Measurements from ENCODE around the gene FAAP20.

FAAP20 gene

DNA sequence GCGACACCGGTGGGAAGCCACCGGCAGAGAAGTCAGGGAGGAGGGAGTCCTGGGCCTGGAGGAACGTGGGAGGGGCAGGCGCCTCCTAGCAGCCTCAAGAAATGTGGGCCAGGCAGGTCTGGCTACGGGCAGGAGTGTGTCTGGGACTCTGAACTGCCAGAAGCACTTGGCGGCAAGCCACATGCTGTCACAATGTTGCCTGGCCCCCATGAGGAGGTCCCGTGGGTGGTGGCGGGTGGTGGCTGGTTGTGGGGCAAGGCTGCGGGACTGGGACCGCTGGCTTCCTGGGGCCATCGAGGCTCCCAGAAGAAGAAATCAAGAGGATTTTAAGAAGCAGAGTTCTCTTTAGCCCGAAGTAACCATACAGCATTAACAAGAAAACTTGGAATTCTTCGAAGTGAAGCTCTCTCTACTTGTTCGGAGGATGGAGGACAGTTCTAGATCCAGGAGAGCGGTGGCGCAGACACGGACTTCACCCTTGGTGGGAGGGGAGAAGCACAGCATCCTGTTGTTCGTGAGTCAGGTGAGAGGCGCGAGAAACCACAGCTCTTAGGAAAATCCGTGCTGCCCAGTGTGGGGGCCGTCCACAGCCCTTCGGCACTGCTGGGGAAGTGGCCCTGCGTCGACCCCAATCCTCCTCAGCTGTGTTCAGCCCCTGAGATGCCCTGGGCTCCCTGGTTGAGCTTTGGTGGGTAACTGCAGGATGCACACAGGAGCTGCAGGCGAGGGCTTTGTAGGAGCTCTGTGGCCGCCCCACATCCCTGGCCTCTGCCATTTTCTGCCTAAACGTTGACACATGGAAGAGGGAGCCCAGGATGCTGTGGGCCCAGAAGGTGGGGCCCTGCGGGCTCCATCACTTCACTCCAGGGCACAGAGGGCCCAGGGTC lies 45.9 kb upstream of the FAAP20 start:
- H2AFZ ChIP-seq (ENCODE audit: low read length) = no peak overlapping the region
- H3F3A ChIP-seq (ENCODE audit: low read depth) = no peaks in the 10 kb centered on the region
- no peak overlapping the region for H3K4me3 ChIP-seq (ENCODE audit: low read length, poor library complexity, severe bottlenecking)
- H3K4me2 ChIP-seq (ENCODE audit: low read depth, low read length, poor library complexity, severe bottlenecking) = no peak overlapping the region
- no peaks in the 10 kb centered on the region for H3K36me3 ChIP-seq (ENCODE audit: insufficient read depth, low read length)
- H3K9ac ChIP-seq (ENCODE audit: low read depth, low read length, poor library complexity, severe bottlenecking) = no peak overlapping the region
- no peaks in the 10 kb centered on the region for H3K9me2 ChIP-seq (replicated peaks; ENCODE audit: low read depth, low read length)
- H4K20me1 ChIP-seq (ENCODE audit: insufficient read depth, low read length, poor library complexity, severe bottlenecking) = peaks cover 26% of the 10 kb centered on the region
- no peaks in the 10 kb centered on the region for H3K27me3 ChIP-seq (ENCODE audit: insufficient read depth, low read length, poor library complexity, severe bottlenecking)
- H3K4me1 ChIP-seq (ENCODE audit: insufficient read depth, low read length, poor library complexity, severe bottlenecking) = peaks cover 5% of the 10 kb centered on the region
- no peak for TF ChIP-seq EZH2phosphoT487 (IDR thresholded peaks at IDR 0.05; ENCODE audit: borderline replicate concordance)
- TF ChIP-seq, protein P1, sequence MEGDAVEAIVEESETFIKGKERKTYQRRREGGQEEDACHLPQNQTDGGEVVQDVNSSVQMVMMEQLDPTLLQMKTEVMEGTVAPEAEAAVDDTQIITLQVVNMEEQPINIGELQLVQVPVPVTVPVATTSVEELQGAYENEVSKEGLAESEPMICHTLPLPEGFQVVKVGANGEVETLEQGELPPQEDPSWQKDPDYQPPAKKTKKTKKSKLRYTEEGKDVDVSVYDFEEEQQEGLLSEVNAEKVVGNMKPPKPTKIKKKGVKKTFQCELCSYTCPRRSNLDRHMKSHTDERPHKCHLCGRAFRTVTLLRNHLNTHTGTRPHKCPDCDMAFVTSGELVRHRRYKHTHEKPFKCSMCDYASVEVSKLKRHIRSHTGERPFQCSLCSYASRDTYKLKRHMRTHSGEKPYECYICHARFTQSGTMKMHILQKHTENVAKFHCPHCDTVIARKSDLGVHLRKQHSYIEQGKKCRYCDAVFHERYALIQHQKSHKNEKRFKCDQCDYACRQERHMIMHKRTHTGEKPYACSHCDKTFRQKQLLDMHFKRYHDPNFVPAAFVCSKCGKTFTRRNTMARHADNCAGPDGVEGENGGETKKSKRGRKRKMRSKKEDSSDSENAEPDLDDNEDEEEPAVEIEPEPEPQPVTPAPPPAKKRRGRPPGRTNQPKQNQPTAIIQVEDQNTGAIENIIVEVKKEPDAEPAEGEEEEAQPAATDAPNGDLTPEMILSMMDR (conservative IDR thresholded peaks at IDR 0.05; ENCODE audit: low read length) = no peak
- peaks cover 80% of the 10 kb centered on the region for H3K79me2 ChIP-seq (ENCODE audit: insufficient read depth, low read length)
- H3K9me3 ChIP-seq (ENCODE audit: insufficient read depth, low read depth, low read length) = no peaks in the 10 kb centered on the region

DNA sequence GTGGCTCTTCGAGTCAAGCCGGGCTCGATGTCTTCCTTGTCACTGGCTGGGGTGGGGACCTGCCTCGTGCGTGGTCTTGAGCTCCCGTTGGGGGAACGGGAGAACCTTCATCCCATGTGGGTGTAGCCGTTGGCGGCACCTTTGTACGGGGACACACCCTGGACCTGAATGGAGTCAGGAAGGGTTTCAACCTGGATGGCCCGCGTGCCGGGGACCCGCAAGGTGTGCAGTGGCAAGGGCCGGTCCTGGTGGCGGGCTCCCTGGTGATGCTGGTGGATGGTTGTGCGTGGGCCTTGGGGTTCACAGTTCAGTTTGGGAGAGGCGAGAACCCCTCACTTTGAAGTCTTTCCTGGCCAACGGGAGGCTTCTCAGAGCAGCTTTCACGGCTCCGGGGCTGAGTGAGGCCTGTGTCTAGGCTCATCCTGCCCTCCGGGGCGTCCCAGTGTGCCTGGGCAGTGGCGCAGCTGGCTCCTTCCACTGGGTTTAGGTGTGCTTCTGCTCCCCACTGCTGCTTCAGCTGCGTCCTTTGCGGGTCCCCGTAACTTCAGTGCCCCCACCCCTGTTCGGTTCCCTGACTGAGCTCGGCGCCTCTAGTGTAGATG lies 44.9 kb upstream of the FAAP20 start:
- H4K20me1 ChIP-seq (ENCODE audit: insufficient read depth, low read length, poor library complexity, severe bottlenecking) = peaks cover 33% of the 10 kb centered on the region
- H3K4me1 ChIP-seq (ENCODE audit: insufficient read depth, low read length, poor library complexity, severe bottlenecking) = peaks cover 14% of the 10 kb centered on the region
- no peak for TF ChIP-seq EZH2phosphoT487 (IDR thresholded peaks at IDR 0.05; ENCODE audit: borderline replicate concordance)
- TF ChIP-seq, protein P1 (conservative IDR thresholded peaks at IDR 0.05; ENCODE audit: low read length) = no peak
- H3K4me3 ChIP-seq (ENCODE audit: low read length, poor library complexity, severe bottlenecking) = no peak overlapping the region
- no peaks in the 10 kb centered on the region for H3K36me3 ChIP-seq (ENCODE audit: insufficient read depth, low read length)
- no peaks in the 10 kb centered on the region for H3K27me3 ChIP-seq (ENCODE audit: insufficient read depth, low read length, poor library complexity, severe bottlenecking)
- H3K79me2 ChIP-seq (ENCODE audit: insufficient read depth, low read length) = peaks cover 89% of the 10 kb centered on the region
- no peaks in the 10 kb centered on the region for H3K9me3 ChIP-seq (ENCODE audit: insufficient read depth, low read depth, low read length)
- no peak overlapping the region for H3K9ac ChIP-seq (ENCODE audit: low read depth, low read length, poor library complexity, severe bottlenecking)
- no peak overlapping the region for H2AFZ ChIP-seq (ENCODE audit: low read length)
- H3K9me2 ChIP-seq (replicated peaks; ENCODE audit: low read depth, low read length) = no peaks in the 10 kb centered on the region
- no peak overlapping the region for H3K4me2 ChIP-seq (ENCODE audit: low read depth, low read length, poor library complexity, severe bottlenecking)
- H3F3A ChIP-seq (ENCODE audit: low read depth) = no peaks in the 10 kb centered on the region

DNA sequence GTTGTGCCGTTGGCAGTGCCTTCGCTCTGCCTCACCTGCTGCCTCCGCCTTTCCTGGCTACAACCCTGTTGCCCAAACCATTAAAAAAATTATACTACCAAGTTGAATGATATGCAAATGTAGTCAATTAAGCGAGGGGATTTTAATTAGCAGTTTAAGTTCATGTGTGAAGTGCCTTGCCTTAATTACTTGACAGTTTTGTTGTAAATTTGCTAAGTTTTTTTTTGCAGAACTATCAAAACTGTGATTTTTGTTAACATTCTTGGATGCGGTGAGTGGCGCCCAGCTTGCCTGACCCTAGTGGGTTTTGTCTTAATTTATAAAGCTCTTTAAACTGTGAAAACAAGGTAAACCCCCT lies 44.4 kb upstream of the FAAP20 start:
- Histone ChIP-seq H2AFZ (ENCODE audit: low read length) (no peak overlapping the region), H3K9me2 (replicated peaks; ENCODE audit: low read depth, low read length) (no peaks in the 10 kb centered on the region), H3K4me3 (ENCODE audit: low read length, poor library complexity, severe bottlenecking) (no peak overlapping the region), H3K4me2 (ENCODE audit: low read depth, low read length, poor library complexity, severe bottlenecking) (no peak overlapping the region), H4K20me1 (ENCODE audit: insufficient read depth, low read length, poor library complexity, severe bottlenecking) (peaks cover 38% of the 10 kb centered on the region), H3F3A (ENCODE audit: low read depth) (no peaks in the 10 kb centered on the region), H3K9ac (ENCODE audit: low read depth, low read length, poor library complexity, severe bottlenecking) (no peak overlapping the region), H3K27me3 (ENCODE audit: insufficient read depth, low read length, poor library complexity, severe bottlenecking) (no peaks in the 10 kb centered on the region), H3K79me2 (ENCODE audit: insufficient read depth, low read length) (peaks cover 90% of the 10 kb centered on the region), H3K36me3 (ENCODE audit: insufficient read depth, low read length) (no peaks in the 10 kb centered on the region), H3K4me1 (ENCODE audit: insufficient read depth, low read length, poor library complexity, severe bottlenecking) (peaks cover 19% of the 10 kb centered on the region), H3K9me3 (ENCODE audit: insufficient read depth, low read depth, low read length) (no peaks in the 10 kb centered on the region)
- TF ChIP-seq, protein P1 (conservative IDR thresholded peaks at IDR 0.05; ENCODE audit: low read length) = no peak
- TF ChIP-seq EZH2phosphoT487 (IDR thresholded peaks at IDR 0.05; ENCODE audit: borderline replicate concordance) = no peak

Measured in Loucy (cell line).